ENCODE data around the gene CHCHD10. TPM values are rescaled to one million over a fixed set of nuclear protein-coding genes. Genes with fewer than 3 reads are reported as not detected.

The CHCHD10 gene
- total RNA-seq, 1 donor from 2014 or later = 111 TPM

- intact Hi-C loops (cut with micrococcal nuclease) = no loop called here
- Mint-ChIP-seq H3K4me1 (ENCODE audit: low read depth) (no peaks in the 10 kb centered on the region), H3K9me3 (no peaks in the 10 kb centered on the region), H3K36me3 (ENCODE audit: low read depth) (peaks cover 64% of the 10 kb centered on the region), H3K27me3 (ENCODE audit: low read depth) (no peaks in the 10 kb centered on the region), H3K4me3 (ENCODE audit: low read depth) (no peak overlapping the region), H3K27ac (no peak overlapping the region)
- DNase-seq (ENCODE audit: low spot score) = no peak
Measured at GRCh38 chr22:23796461-23796860, 28.7 kb upstream of the CHCHD10 start.

DNA sequence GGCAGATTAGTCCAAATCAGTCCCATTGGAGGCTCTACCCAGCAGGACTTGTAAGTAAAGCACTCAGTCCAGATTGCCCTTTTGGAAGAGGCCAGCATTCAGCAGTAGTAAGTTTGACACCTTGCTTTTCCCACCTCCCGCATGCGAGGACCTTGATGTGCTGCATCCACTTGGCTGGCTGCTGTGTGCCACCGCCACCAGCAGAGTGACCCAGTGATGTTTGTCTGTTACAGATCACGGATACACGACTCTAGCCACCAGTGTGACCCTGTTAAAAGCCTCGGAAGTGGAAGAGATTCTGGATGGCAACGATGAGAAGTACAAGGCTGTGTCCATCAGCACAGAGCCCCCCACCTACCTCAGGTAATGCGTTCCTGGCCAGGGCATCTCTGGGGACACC is 25.6 kb upstream of the CHCHD10 start:
- H3K4me1 Mint-ChIP-seq (ENCODE audit: low read depth) = peaks cover 8% of the 10 kb centered on the region
- H3K4me3 Mint-ChIP-seq (ENCODE audit: low read depth) = no peak overlapping the region
- H3K9me3 Mint-ChIP-seq = no peaks in the 10 kb centered on the region
- H3K27me3 Mint-ChIP-seq (ENCODE audit: low read depth) = no peaks in the 10 kb centered on the region
- no peak for DNase-seq (ENCODE audit: low spot score)
- intact Hi-C loops (cut with micrococcal nuclease) = no loop called here
- peaks cover 51% of the 10 kb centered on the region for H3K36me3 Mint-ChIP-seq (ENCODE audit: low read depth)
- H3K27ac Mint-ChIP-seq = peak overlapping the region; percentile 10

- H3K4me1 Mint-ChIP-seq (ENCODE audit: low read depth) = peaks cover 16% of the 10 kb centered on the region
- H3K9me3 Mint-ChIP-seq = no peaks in the 10 kb centered on the region
- no peak overlapping the region for H3K27ac Mint-ChIP-seq
- no peaks in the 10 kb centered on the region for H3K27me3 Mint-ChIP-seq (ENCODE audit: low read depth)
- intact Hi-C loops (cut with micrococcal nuclease) = no loop called here
- peaks cover 47% of the 10 kb centered on the region for H3K36me3 Mint-ChIP-seq (ENCODE audit: low read depth)
- DNase-seq (ENCODE audit: low spot score) = no peak
- H3K4me3 Mint-ChIP-seq (ENCODE audit: low read depth) = no peak overlapping the region
Measured at GRCh38 chr22:23791738-23792645, 24.2 kb upstream of the CHCHD10 start.

DNA sequence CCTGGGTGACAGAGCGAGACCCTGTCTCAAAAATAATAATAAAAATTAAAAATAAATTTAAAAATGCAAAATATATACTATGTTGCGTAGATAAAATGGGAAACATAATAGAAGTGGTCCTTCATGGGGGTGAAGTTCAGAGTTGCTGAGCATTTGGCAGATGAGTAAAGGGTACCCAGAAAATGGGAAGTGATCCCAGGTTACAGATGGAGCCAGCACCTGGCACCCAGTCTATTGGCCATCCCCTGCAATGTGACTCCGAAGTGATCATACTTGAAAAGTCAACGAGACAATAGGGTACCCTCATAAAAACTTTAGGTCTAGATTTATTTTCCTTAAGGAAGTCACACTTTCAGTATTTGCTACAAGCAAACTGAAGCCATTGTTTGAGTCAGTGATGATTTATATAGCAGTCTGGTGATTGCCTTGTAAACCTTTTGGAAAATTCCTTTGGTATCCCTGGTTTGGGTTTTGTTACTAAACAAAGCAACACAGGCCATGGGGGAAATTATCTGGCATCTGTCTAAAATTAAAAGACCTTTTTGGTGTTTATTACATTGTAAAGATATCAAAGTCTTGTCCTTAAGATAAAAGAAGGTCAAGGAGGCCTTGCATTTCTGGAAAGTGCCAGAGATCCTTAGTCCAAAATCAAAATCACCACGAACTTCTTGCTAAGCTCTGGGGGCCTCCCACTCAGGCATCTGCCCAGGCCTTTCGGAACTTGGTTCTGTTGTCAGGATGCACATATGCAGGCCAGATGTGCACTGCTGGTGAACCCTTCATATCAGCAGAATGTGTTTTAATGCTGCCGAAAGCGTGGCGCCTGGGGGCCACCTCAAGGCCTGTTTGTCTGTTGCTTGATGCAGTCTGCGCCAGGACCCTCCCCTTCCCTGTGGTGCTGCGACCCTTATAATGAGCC is 23.3 kb upstream of the CHCHD10 start:
- no peaks in the 10 kb centered on the region for H3K9me3 Mint-ChIP-seq
- peaks cover 22% of the 10 kb centered on the region for H3K4me1 Mint-ChIP-seq (ENCODE audit: low read depth)
- no peak overlapping the region for H3K4me3 Mint-ChIP-seq (ENCODE audit: low read depth)
- DNase-seq (ENCODE audit: low spot score) = no peak
- H3K36me3 Mint-ChIP-seq (ENCODE audit: low read depth) = peaks cover 39% of the 10 kb centered on the region
- H3K27ac Mint-ChIP-seq = no peak overlapping the region
- intact Hi-C loops (cut with micrococcal nuclease) = no loop called here
- H3K27me3 Mint-ChIP-seq (ENCODE audit: low read depth) = no peaks in the 10 kb centered on the region

- H3K27me3 Mint-ChIP-seq (ENCODE audit: low read depth) = no peaks in the 10 kb centered on the region
- H3K36me3 Mint-ChIP-seq (ENCODE audit: low read depth) = peaks cover 29% of the 10 kb centered on the region
- H3K4me3 Mint-ChIP-seq (ENCODE audit: low read depth) = no peak overlapping the region
- intact Hi-C loops (cut with micrococcal nuclease) = loop anchor here (5.0 kb wide), 1 partner anchor 82 kb away; no protein-coding TSS in a partner anchor
- no peaks in the 10 kb centered on the region for H3K9me3 Mint-ChIP-seq
- H3K4me1 Mint-ChIP-seq (ENCODE audit: low read depth) = peaks cover 22% of the 10 kb centered on the region
- DNase-seq (ENCODE audit: low spot score) = no peak
- H3K27ac Mint-ChIP-seq = no peak overlapping the region
Measured at GRCh38 chr22:23789638-23790037, 21.9 kb upstream of the CHCHD10 start.

DNA sequence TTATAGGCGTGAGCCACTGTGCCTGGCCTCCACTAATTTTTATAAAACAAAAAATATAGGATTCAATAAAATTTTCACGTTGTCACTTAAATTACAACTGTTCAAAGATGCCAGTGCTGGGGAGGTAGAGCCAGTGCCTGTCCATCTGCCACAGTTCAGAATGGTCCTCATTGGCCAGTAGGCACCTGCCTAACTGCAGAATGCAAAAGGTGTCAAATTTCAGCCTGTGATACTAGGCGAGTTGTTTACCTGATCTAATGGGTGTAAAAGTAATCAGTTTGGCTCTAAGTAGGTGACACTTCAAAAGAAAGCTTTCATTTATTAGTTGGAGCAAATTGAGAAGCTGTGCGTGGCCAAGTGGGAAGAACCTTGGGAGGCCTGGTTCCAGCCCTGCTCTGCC is 21.3 kb upstream of the CHCHD10 start:
- Mint-ChIP-seq H3K36me3 (ENCODE audit: low read depth) (peaks cover 25% of the 10 kb centered on the region), H3K4me3 (ENCODE audit: low read depth) (peak overlapping the region; percentile 57), H3K4me1 (ENCODE audit: low read depth) (peaks cover 25% of the 10 kb centered on the region), H3K9me3 (no peaks in the 10 kb centered on the region), H3K27me3 (ENCODE audit: low read depth) (no peaks in the 10 kb centered on the region), H3K27ac (no peak overlapping the region)
- DNase-seq (ENCODE audit: low spot score) = no peak
- intact Hi-C loops (cut with micrococcal nuclease) = loop anchor here (5.0 kb wide), 1 partner anchor 82 kb away; no protein-coding TSS in a partner anchor

DNA sequence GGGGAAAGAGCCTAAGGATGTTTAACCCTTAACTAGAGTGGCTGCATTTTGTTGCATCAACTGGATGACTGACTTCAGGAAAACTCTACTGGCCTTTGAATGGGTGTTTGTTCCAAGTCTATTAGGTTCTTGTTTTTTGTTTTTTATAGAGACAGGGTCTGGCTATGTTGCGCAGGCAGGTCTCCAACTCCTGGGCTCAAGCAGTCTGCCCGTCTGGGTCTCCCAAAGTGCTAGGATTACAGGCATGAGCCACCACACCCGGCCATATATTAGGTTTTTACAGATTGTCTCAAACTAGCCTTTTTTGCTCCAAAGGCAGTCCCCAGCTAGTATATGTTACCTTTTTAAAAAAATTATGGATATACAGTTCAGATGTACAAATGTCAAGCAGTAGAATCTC is 20.1 kb upstream of the CHCHD10 start:
- H3K36me3 Mint-ChIP-seq (ENCODE audit: low read depth) = peaks cover 19% of the 10 kb centered on the region
- H3K4me3 Mint-ChIP-seq (ENCODE audit: low read depth) = peak overlapping the region; percentile 89
- DNase-seq (ENCODE audit: low spot score) = no peak
- intact Hi-C loops (cut with micrococcal nuclease) = loop anchor here (2.0 to 5.0 kb wide), 4 partner anchors 19 to 107 kb away; partner anchors contain the start of genes DERL3 and MIF
- H3K27me3 Mint-ChIP-seq (ENCODE audit: low read depth) = no peaks in the 10 kb centered on the region
- no peak overlapping the region for H3K27ac Mint-ChIP-seq
- H3K4me1 Mint-ChIP-seq (ENCODE audit: low read depth) = peaks cover 26% of the 10 kb centered on the region
- H3K9me3 Mint-ChIP-seq = no peaks in the 10 kb centered on the region

DNA sequence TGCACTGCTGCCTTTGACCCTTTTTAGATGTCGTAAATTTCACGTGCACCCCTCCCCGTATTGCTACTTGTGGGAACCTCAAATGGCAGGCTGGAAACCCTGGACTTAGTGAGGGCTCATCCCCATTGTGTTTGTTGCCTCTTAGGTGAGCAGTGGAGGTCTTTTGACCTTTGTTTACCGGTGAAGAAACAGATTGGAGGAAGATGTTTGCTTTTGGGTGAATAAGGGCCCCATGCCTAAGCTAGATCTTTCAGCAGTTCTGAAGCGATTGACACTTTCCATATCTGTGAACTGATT is 19.8 kb upstream of the CHCHD10 start:
- Mint-ChIP-seq H3K36me3 (ENCODE audit: low read depth) (peaks cover 15% of the 10 kb centered on the region), H3K4me1 (ENCODE audit: low read depth) (peaks cover 26% of the 10 kb centered on the region), H3K27me3 (ENCODE audit: low read depth) (no peaks in the 10 kb centered on the region), H3K27ac (peak overlapping the region; percentile 85), H3K9me3 (no peaks in the 10 kb centered on the region), H3K4me3 (ENCODE audit: low read depth) (peak overlapping the region; percentile 89)
- DNase-seq (ENCODE audit: low spot score) = no peak
- intact Hi-C loops (cut with micrococcal nuclease) = loop anchor here (2.0 to 5.0 kb wide), 4 partner anchors 19 to 107 kb away; partner anchors contain the start of genes DERL3 and MIF

DNA sequence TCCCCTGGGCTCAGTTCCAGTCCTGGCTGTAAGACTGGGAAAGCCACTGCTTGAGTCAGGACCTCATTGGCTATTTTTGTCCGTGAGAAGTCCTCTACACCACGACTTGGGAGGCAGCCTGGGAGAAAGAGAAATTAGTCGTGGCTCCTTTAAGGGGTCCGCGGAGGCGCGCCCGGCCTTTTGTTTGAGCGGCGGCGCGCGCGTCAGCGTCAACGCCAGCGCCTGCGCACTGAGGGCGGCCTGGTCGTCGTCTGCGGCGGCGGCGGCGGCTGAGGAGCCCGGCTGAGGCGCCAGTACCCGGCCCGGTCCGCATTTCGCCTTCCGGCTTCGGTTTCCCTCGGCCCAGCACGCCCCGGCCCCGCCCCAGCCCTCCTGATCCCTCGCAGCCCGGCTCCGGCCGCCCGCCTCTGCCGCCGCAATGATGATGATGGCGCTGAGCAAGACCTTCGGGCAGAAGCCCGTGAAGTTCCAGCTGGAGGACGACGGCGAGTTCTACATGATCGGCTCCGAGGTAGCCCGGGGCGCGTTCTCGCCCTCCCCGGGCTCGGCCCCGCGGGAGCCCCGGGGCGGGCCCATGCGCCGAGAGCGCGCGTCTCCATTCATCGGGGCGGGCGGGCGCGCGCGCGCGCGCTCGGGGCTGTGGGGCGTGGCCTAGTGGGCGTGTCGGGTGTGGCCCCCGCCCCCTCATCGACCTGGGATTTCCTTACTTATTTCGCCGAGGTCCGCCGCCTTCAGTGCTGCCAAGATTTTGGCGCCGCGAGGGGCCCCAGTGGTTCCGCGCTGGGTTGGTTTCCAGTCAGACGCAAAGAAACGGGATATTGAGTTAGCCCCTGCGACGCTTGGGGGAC is 19.2 kb upstream of the CHCHD10 start, which contains the start of gene SMARCB1:
TSS of gene SMARCB1 (plus strand) at position 215 of the 848 bp plus-strand sequence. CDS start at position 419, 204 bp downstream.
- Mint-ChIP-seq H3K4me1 (ENCODE audit: low read depth) (peaks cover 26% of the 10 kb centered on the region), H3K27me3 (ENCODE audit: low read depth) (no peaks in the 10 kb centered on the region), H3K4me3 (ENCODE audit: low read depth) (peak within 1 kb of the TSS; percentile 89), H3K9me3 (no peaks in the 10 kb centered on the region), H3K27ac (peak within 1 kb of the TSS; percentile 92), H3K36me3 (ENCODE audit: low read depth) (peaks cover 10% of the 10 kb centered on the region)
- intact Hi-C loops (cut with micrococcal nuclease) = loop anchor here (2.0 to 5.0 kb wide), 4 partner anchors 18 to 108 kb away; partner anchors contain the start of genes DERL3 and MIF
- peak; percentile 82 for DNase-seq (ENCODE audit: low spot score)

GRCh38 chr22:23786261-23786710 is 18.5 kb upstream of the CHCHD10 start:
- no peak for DNase-seq (ENCODE audit: low spot score)
- intact Hi-C loops (cut with micrococcal nuclease) = loop anchor here (2.0 to 5.0 kb wide), 4 partner anchors 17 to 109 kb away; partner anchors contain the start of genes DERL3 and MIF
- Mint-ChIP-seq H3K27me3 (ENCODE audit: low read depth) (no peaks in the 10 kb centered on the region), H3K27ac (peak overlapping the region; percentile 92), H3K4me3 (ENCODE audit: low read depth) (peak overlapping the region; percentile 87), H3K36me3 (ENCODE audit: low read depth) (peaks cover 6% of the 10 kb centered on the region), H3K9me3 (no peaks in the 10 kb centered on the region), H3K4me1 (ENCODE audit: low read depth) (peaks cover 26% of the 10 kb centered on the region)

DNA sequence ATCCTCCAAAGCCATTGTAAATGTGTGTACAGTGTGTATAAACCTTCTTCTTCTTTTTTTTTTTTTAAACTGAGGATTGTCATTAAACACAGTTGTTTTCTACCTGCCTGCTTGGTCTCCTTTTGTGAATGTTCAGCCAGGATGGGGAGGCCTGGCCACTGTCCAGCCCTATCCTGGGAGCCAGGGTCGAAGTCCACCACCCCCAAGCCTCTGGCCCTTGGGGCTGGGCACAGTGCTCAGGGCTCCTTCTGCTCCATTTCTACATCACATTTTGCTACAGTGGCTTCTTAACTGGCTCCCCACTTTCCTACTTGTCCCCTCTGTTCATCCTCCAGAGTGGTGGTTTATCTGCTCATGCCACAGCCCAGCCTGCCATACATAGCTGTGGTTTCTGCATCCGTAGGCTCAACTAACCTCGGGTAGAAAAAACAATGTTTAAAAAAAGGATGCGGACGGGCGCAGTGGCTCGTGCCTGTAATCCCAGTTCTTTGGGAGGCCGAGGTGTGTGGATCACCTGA is 16.5 kb upstream of the CHCHD10 start:
- intact Hi-C loops (cut with micrococcal nuclease) = no loop called here
- DNase-seq (ENCODE audit: low spot score) = no peak
- H3K27ac Mint-ChIP-seq = no peak overlapping the region
- H3K36me3 Mint-ChIP-seq (ENCODE audit: low read depth) = no peaks in the 10 kb centered on the region
- no peak overlapping the region for H3K4me3 Mint-ChIP-seq (ENCODE audit: low read depth)
- peaks cover 19% of the 10 kb centered on the region for H3K4me1 Mint-ChIP-seq (ENCODE audit: low read depth)
- no peaks in the 10 kb centered on the region for H3K9me3 Mint-ChIP-seq
- H3K27me3 Mint-ChIP-seq (ENCODE audit: low read depth) = no peaks in the 10 kb centered on the region
